Liver (tissue), 3 donors: ENCODE measurements around the gene GGN.

ENCODE experiments used
- RXRA ChIP-seq, 2 donors: IDR thresholded peaks; 2 replicates each; pipeline ENCODE4 v1.6.1; 2017 to 2018; ENCODE audit warnings: antibody characterized with exemption in 2 of 2, mild to moderate bottlenecking in 1 of 2
- TF ChIP-seq, protein P1 (sequence below): IDR thresholded peaks from 2 replicates; pipeline ENCODE4 v1.6.1; 2016; ENCODE audit warnings: antibody characterized with exemption
- TF ChIP-seq, protein P2 (sequence below): fragments of 150-350 bp; IDR thresholded peaks from 2 replicates; pipeline ENCODE4 v1.5.1; 2017; ENCODE audit warnings: improper control_type of control experiment, low read depth, low read length; ENCODE audit not compliant: missing input control
- donor health status: healthy.
- donor health status: healthy.

DNA sequence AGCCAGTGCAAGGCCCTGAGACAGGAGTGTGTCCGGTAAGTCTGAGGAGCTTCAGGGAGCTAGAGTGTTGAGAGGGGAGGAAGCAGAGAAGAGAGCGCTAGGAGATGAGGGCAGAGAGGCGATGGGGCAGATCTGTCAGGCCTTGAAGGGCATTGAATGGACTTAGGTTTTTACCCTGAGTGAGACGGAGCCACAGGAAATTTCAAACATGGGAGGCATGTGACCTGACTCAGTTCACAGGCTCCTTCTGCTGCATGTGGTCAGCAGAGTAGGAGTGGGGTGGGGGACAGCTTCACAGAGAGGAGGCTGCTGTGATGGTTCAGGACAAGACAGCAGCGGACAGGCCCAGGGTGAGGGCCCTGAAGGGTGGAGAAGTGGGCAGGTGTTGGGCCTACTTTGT is 12.5 kb upstream of the GGN start:
- TF ChIP-seq, protein P1, sequence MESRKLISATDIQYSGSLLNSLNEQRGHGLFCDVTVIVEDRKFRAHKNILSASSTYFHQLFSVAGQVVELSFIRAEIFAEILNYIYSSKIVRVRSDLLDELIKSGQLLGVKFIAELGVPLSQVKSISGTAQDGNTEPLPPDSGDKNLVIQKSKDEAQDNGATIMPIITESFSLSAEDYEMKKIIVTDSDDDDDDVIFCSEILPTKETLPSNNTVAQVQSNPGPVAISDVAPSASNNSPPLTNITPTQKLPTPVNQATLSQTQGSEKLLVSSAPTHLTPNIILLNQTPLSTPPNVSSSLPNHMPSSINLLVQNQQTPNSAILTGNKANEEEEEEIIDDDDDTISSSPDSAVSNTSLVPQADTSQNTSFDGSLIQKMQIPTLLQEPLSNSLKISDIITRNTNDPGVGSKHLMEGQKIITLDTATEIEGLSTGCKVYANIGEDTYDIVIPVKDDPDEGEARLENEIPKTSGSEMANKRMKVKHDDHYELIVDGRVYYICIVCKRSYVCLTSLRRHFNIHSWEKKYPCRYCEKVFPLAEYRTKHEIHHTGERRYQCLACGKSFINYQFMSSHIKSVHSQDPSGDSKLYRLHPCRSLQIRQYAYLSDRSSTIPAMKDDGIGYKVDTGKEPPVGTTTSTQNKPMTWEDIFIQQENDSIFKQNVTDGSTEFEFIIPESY: no peak
- TF ChIP-seq, protein P2, sequence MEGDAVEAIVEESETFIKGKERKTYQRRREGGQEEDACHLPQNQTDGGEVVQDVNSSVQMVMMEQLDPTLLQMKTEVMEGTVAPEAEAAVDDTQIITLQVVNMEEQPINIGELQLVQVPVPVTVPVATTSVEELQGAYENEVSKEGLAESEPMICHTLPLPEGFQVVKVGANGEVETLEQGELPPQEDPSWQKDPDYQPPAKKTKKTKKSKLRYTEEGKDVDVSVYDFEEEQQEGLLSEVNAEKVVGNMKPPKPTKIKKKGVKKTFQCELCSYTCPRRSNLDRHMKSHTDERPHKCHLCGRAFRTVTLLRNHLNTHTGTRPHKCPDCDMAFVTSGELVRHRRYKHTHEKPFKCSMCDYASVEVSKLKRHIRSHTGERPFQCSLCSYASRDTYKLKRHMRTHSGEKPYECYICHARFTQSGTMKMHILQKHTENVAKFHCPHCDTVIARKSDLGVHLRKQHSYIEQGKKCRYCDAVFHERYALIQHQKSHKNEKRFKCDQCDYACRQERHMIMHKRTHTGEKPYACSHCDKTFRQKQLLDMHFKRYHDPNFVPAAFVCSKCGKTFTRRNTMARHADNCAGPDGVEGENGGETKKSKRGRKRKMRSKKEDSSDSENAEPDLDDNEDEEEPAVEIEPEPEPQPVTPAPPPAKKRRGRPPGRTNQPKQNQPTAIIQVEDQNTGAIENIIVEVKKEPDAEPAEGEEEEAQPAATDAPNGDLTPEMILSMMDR: no peak
- no peak for TF ChIP-seq RXRA (IDR thresholded peaks at IDR 0.05)
